GM11168 (cell line): Measurements from ENCODE around the gene AUTS2.

Source experiments
- in situ Hi-C: fragments of 300-500 bp; cut with MboI; formaldehyde crosslinking; loops from one replicate; pipeline ENCODE4 v1.12.0; 2022; ENCODE audit warnings: low sequenced_read_pairs; ENCODE audit not compliant: unreplicated experiment

AUTS2 gene

DNA sequence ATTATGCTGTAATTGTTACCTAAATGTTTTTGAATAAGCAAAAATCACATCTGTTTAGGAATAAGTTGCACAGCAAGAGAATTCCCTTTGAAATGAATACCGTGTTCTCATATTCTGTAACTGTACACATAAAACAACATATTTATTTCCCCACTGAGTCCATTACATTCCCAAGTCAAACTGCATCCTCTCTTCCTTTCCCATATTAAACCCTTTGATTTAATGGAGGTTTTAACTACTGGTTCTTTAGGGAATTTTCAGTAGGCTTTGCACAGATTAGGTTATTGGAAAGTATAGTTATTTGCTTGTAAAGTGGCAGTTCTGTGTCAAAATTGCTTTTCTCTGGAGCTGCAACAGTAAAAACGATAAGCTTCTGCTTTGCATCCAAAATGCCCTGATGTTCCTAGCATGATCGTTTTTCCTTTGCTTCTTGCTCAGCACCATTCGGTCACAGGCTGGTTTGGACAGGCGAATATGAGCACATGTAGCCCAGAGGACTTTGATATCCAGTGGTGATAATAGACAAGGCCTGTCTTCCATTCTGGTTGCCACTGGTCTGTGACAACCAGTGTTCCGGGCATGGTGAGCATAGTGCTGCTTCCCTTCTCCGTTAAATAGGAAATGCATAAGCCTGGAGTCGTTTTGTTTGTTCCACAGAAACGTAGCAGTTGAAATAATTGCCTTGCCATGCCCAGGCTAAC lies 696.1 kb downstream of the AUTS2 start:
- in situ Hi-C loops = no loop called here

GRCh38 chr7:70298780-70299471 lies 700.7 kb downstream of the AUTS2 start:
- in situ Hi-C loops = no loop called here

- in situ Hi-C loops = no loop called here
These were observed 701.2 kb downstream of the AUTS2 start for GRCh38 chr7:70299472-70299807.

DNA sequence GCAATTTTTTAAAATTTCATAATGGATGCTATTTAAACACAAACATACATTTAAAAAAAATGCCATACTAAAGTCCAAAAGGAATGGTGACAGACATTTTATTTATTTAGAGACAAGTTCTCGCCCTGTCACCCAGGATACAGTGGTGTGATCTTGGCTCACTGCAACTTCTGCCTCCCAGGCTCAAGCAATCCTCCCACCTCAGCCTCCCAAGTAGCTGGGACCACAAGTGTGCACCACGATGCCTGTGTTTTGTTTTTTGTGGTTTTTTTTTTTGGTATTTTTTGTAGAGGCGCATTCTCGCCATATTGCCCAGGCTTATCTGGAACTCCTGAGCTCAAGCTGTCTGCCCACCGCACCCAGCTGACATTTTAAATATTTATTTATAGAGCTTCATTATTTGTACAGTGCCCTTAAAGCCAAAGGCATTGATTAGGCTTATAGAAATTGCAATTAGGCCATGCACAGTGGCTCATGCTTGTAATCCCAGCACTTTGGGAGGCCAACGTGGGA lies 703.5 kb downstream of the AUTS2 start:
- in situ Hi-C loops = no loop called here

- in situ Hi-C loops = no loop called here
These were observed 705.0 kb downstream of the AUTS2 start for GRCh38 chr7:70303309-70303708.

- in situ Hi-C loops = no loop called here
These were observed 705.5 kb downstream of the AUTS2 start for GRCh38 chr7:70303780-70304179.

GRCh38 chr7:70306173-70306572 lies 707.9 kb downstream of the AUTS2 start:
- in situ Hi-C loops = no loop called here

DNA sequence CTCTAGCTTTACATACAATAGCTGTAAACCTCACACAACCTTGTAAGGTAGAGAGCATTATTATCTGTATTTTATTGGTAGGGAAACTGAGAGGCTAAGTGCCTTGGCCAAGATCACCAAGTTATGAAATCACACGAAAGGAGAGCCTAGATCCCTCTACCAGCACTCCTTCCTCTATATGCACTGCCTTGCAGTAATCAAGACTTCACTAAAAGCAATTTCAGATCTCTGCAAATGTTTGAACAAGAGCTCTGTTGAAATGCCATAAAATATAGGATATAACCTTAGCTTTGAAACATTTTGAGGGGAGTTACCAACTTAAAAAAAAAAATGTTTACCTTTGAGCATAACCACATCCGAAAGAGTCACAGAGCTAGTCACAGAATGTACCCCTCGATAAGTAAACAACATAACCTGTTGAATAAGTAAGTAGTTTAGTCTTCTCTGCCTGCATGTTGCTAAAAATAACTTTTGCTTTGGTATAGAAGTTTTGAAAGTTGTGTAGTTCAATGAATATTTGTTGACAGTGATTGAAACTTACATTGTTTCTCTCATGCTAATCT lies 709.4 kb downstream of the AUTS2 start:
- in situ Hi-C loops = no loop called here

DNA sequence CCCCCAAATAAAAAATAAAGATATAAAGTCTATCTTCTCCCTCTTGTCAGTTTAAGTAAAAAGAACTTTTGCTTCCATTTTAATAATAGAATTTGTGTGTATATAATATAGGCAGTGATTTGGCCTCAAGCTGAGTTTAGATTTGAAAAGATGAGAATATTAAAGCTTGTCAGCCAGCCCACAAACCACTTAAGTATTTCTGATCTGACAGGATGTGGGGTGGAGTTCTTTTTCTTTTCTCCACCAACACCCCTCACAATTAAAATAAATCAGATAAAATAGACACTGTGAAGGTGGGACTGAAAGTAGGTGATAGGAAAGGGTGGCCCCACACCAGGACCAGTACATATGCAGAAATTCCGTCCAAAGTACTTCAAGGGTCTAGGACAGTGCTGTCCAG lies 714.1 kb downstream of the AUTS2 start:
- in situ Hi-C loops = no loop called here

DNA sequence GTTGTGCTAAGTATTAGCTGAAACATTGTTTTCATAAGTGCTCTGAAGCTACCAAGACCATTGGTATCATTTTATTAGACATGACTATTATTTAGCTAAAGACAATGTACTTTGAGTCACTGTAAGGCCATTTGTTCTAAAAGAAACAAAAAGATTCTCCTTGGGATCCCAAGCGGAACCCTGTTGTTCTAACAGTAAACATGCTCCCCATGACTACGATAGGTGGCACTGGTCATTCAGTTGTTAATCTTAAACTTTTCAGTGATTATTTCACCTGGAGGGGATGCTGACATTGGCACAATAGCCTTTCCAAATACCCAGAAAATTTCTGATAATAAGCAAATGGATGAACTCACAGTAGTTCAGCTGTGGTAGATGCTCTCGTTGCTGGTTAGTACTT lies 715.0 kb downstream of the AUTS2 start:
- in situ Hi-C loops = no loop called here

- in situ Hi-C loops = no loop called here
These were observed 715.4 kb downstream of the AUTS2 start for GRCh38 chr7:70313687-70314086.

- in situ Hi-C loops = no loop called here
These were observed 715.9 kb downstream of the AUTS2 start for GRCh38 chr7:70314221-70314620.

DNA sequence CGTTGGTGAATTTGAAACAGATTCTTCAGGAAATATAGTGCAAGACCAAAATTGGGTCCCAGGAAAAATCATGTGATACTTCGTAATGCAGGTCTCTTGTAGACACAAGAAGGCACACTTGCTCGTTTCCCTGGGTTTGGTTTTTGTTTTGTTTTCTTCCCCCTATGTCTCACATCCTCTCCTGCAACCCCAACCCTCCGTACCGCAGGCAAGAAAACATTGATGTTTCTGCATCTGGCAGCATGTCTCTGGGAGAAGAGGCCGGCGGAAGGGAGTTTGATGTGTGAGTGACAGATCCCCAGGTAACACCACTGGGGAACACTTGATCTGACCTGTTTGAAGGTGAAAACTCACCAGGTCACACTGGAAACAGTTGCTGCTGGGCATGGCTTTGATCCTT lies 718.5 kb downstream of the AUTS2 start:
- in situ Hi-C loops = no loop called here

DNA sequence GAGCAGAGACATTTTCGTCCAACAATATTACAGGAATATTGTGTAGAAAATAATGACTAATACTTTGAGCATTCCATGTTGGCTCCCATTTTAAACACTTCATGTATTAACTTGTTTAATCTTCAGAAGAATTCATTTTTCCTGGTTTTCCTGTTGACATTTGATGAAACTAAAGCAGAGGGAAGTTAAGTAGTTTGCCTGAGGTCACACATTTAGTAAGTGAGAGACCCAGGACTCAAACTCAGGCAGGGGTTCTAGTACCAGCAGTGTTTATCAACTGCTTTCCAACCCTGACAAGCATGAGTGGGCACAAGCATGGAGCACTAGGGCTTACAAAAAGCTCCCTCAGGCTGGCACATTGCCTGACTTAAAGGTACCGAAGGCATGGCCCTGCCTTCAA lies 719.1 kb downstream of the AUTS2 start:
- in situ Hi-C loops = no loop called here

DNA sequence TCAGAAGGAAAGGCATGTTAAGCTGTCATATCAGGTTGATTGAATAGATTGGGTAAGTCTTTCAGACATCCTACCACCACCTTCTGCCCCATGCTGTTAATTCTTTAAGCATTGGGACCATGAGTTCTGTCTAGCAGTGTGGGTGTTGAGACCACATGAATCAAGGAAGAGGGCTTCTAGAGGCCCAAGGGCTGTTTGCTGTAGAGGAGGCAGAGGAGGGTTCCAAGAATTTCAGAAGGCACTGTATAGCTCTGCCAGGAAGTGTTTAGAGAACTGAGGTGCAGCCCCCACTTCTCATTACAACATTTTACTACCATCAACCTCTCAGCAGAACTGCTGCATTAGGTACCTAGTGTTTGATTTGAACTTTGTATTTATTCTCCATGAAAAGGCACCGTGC lies 720.2 kb downstream of the AUTS2 start:
- in situ Hi-C loops = no loop called here

GRCh38 chr7:70319057-70319456 lies 720.8 kb downstream of the AUTS2 start:
- in situ Hi-C loops = no loop called here

GRCh38 chr7:70321016-70321590 lies 722.8 kb downstream of the AUTS2 start:
- in situ Hi-C loops = no loop called here

DNA sequence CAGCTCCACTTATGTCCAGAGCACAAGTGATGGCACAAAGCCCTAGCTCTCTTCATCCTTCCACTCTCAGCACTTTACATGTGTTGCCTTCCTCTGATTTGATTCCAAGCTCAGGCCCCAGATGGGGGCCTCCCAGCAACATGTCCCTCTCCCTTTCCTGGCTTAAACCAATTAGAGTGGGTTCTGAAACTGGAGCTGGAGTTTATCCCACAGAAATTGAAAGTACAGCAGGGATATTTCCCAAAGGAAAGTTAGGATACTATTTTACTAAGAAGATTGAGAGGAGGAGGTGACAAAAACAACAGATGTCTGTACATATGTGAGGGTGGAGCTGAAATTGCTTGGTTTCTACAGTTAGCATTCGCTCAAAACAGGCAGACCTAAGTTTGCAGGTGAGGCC lies 724.6 kb downstream of the AUTS2 start:
- in situ Hi-C loops = no loop called here

- in situ Hi-C loops = no loop called here
These were observed 727.3 kb downstream of the AUTS2 start for GRCh38 chr7:70325509-70326101.

GRCh38 chr7:70334295-70334694 lies 736.0 kb downstream of the AUTS2 start:
- in situ Hi-C loops = no loop called here

DNA sequence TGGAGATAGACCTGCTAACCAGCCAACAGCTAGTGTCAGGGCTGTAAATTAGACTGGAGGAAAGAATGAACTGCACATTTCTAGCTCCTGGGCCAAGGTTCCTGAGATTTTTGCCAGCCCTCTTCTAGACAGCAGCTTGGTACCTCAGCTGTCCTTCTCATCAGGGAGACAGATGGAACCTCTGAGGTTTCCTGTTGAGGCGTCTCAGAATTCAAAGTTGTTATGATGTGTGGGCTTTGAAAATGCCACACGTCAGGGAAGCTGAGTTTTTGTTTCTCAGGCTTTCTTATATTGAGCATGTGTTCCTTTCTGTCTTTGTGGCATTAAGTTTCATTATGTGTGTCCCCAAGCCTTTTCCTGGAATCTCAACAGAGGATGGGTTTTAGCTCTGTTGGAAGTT lies 736.6 kb downstream of the AUTS2 start:
- in situ Hi-C loops = no loop called here
